NCI-H2196 (cell line): ENCODE measurements around the gene COX11.

Source experiments
- DNase-seq: peaks from one replicate; lab custom pipeline; 2025; ENCODE audit not compliant: unreplicated experiment; lab: John Stamatoyannopoulos, UW

The COX11 gene

GRCh38 chr17:54968262-54968987 is at the start of gene COX11, which contains the start of gene STXBP4:
Gene COX11, minus strand, starts transcription at chr17:54968654. Its CDS starts 8 bp downstream, at chr17:54968646.
Gene STXBP4, plus strand, starts transcription at chr17:54968765. Its CDS starts 17,455 bp downstream, at chr17:54986220.
- peak; percentile 96 for DNase-seq

- no peak for DNase-seq
Observed at GRCh38 chr17:55005520-55005919, 37.1 kb upstream of the COX11 start.

GRCh38 chr17:55004484-55004883 is 36.0 kb upstream of the COX11 start:
- DNase-seq: no peak

GRCh38 chr17:55002458-55002857 is 34.0 kb upstream of the COX11 start:
- DNase-seq: no peak

- DNase-seq: no peak
Observed at GRCh38 chr17:54996441-54996840, 28.0 kb upstream of the COX11 start.

- DNase-seq: peak; percentile 56
Observed at GRCh38 chr17:54992797-54993639, 24.6 kb upstream of the COX11 start.

- DNase-seq: no peak
Observed at GRCh38 chr17:54991567-54991966, 23.1 kb upstream of the COX11 start.

GRCh38 chr17:54990118-54990517 is 21.7 kb upstream of the COX11 start:
- no peak for DNase-seq

- no peak for DNase-seq
Observed at GRCh38 chr17:54985476-54985875, 17.0 kb upstream of the COX11 start.

GRCh38 chr17:54983260-54983659 is 14.8 kb upstream of the COX11 start:
- no peak for DNase-seq

- no peak for DNase-seq
Observed at GRCh38 chr17:54982399-54982798, 13.9 kb upstream of the COX11 start.

GRCh38 chr17:54980375-54980774 is 11.9 kb upstream of the COX11 start:
- DNase-seq: no peak

- no peak for DNase-seq
Observed at GRCh38 chr17:54979657-54980056, 11.2 kb upstream of the COX11 start.

GRCh38 chr17:54977744-54978143 is 9.3 kb upstream of the COX11 start:
- DNase-seq: no peak

- DNase-seq: no peak
Observed at GRCh38 chr17:54976316-54976715, 7.9 kb upstream of the COX11 start.

- DNase-seq: no peak
Observed at GRCh38 chr17:54974759-54975158, 6.3 kb upstream of the COX11 start.

GRCh38 chr17:54972406-54973138 is 4.1 kb upstream of the COX11 start:
- no peak for DNase-seq

- no peak for DNase-seq
Observed at GRCh38 chr17:54971901-54972300, 3.4 kb upstream of the COX11 start.

- no peak for DNase-seq
Observed at GRCh38 chr17:54971147-54971546, 2.7 kb upstream of the COX11 start.

GRCh38 chr17:54969658-54970572 is 1.5 kb upstream of the COX11 start:
- no peak for DNase-seq

GRCh38 chr17:54968988-54969332 is 506 bp upstream of the COX11 start:
- DNase-seq: no peak
